Vagina (tissue), 2 donors: Measurements from ENCODE around the gene RAB8B.

Experiments used
- POLR2A ChIP-seq, 2 donors: fragments of 450-650 bp; IDR thresholded peaks; one replicate each; pipeline ENCODE4 v1.6.1; 2017; ENCODE audit warnings: antibody characterized with exemption in 2 of 2, mild to moderate bottlenecking in 2 of 2, moderate library complexity in 2 of 2
- POLR2AphosphoS5 ChIP-seq, 2 donors: sonication (generic); formaldehyde crosslinking; IDR thresholded peaks; one replicate each; pipeline ENCODE4 v1.9.0; 2017; ENCODE audit warnings: antibody characterized with exemption in 2 of 2, mild to moderate bottlenecking in 2 of 2, low read depth in 1 of 2; ENCODE audit not compliant: insufficient read depth in 1 of 2
- TF ChIP-seq, protein P1 (sequence below), 3 experiments: fragments of 450-650 bp in 2 of 3; fragments of 200-600 bp in 1 of 3; sonication (generic) in 1 of 3; IDR thresholded peaks; one replicate each; pipeline ENCODE4 v1.5.1; 2017 to 2019; ENCODE audit warnings: antibody characterized with exemption in 3 of 3, mild to moderate bottlenecking in 2 of 3, moderate library complexity in 2 of 3

DNA sequence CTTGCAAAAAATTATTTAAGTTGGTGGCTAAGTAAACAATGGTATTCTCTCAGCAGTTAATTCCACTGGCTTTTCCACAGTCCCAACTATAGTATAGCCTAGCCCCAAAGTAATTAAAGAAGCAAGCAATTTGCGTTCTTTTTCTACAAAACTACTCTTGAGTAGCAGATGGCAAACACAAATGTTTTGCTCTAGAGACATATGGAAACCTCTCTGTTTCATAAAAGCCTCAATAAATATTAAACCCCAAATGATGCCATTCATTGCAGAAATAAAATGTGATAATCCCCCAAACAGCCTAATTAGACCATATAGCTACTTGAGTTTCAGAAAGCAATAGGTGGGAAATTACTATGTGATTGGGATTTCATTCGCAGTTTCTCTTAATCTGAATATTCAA lies 8.7 kb upstream of the RAB8B start:
- TF ChIP-seq, protein P1, sequence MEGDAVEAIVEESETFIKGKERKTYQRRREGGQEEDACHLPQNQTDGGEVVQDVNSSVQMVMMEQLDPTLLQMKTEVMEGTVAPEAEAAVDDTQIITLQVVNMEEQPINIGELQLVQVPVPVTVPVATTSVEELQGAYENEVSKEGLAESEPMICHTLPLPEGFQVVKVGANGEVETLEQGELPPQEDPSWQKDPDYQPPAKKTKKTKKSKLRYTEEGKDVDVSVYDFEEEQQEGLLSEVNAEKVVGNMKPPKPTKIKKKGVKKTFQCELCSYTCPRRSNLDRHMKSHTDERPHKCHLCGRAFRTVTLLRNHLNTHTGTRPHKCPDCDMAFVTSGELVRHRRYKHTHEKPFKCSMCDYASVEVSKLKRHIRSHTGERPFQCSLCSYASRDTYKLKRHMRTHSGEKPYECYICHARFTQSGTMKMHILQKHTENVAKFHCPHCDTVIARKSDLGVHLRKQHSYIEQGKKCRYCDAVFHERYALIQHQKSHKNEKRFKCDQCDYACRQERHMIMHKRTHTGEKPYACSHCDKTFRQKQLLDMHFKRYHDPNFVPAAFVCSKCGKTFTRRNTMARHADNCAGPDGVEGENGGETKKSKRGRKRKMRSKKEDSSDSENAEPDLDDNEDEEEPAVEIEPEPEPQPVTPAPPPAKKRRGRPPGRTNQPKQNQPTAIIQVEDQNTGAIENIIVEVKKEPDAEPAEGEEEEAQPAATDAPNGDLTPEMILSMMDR (IDR thresholded peaks at IDR 0.05), result no peak
- TF ChIP-seq POLR2AphosphoS5 (IDR thresholded peaks at IDR 0.05; ENCODE audit: insufficient read depth in 1 of 2, low read depth in 1 of 2) (no peak), POLR2A (IDR thresholded peaks at IDR 0.05) (no peak)
